HCT116 (cell line): ENCODE data around the gene RXFP3. TPM values are rescaled to one million over a fixed set of nuclear protein-coding genes. Genes with fewer than 3 reads are reported as not detected.

Source experiments
- ATAC-seq: fragments of 200-7000 bp; cut with Tn5 transposase; 2 replicates; pipeline ENCODE4 v1.9.1; 2020; ENCODE audit warnings: mild to moderate bottlenecking, moderate library complexity
- BruUV-seq: library from RNA; stranded (reverse); fragments of 400-500 nt; replicated peaks from 2 replicates; lab custom pipeline; 2021; lab: Mats Ljungman, UMichigan
- CTCF ChIA-PET: fragments of 300-600 bp; sonication (Branson Sonifier 250); formaldehyde crosslinking; loops from one replicate; lab custom pipeline; 2021; ENCODE audit warnings: antibody characterized with exemption; lab: Charles Lee
- POLR2A ChIA-PET: fragments of 300-600, 350-600 bp; sonication (Branson Sonifier 250); formaldehyde crosslinking; loops from one replicate; lab custom pipeline; 2021; ENCODE audit warnings: antibody characterized with exemption; lab: Charles Lee
- RAD21 ChIA-PET, 2 experiments: fragments of 300-600 bp; sonication (Branson Sonifier 250); formaldehyde crosslinking; loops; one replicate each; lab custom pipeline; 2023; ENCODE audit warnings: low total read pairs in 2 of 2; ENCODE audit not compliant: uncharacterized antibody in 2 of 2, unreplicated experiment in 2 of 2, low non-redundant PET in 1 of 2; lab: Charles Lee
- DNase-seq: peaks from one replicate; pipeline ENCODE4 v3.0.0-alpha.2; 2010; ENCODE audit warnings: low read depth, low spot score
- H2AFZ ChIP-seq: fragments of 200-600 bp; shearing (Covaris generic), sonication (generic); 2 replicates; pipeline ENCODE4 v1.6.1; 2017; ENCODE audit warnings: low read depth, mixed run types, mixed read lengths, antibody characterized with exemption, low read length; ENCODE audit not compliant: poor library complexity, severe bottlenecking
- H3K27ac ChIP-seq: 2 replicates; pipeline ENCODE4 v1.5.1; 2012; ENCODE audit warnings: low read depth, low read length
- H3K27me3 ChIP-seq: fragments of 200-600 bp; sonication (generic); 2 replicates; pipeline ENCODE4 v1.6.1; 2016; ENCODE audit warnings: mixed run types, low read length, mixed read lengths; ENCODE audit not compliant: insufficient read depth
- H3K36me3 ChIP-seq, 2 experiments: fragments of 200-500 bp in 1 of 2; fragments of 200-600 bp in 1 of 2; sonication (Bioruptor generic) in 1 of 2; sonication (generic) in 1 of 2; 2 replicates each; pipeline versions ENCODE4 v1.5.1 to v1.6.1; 2014 to 2016; ENCODE audit warnings: low read length in 2 of 2, inconsistent platforms in 1 of 2, mixed read lengths in 1 of 2, mixed run types in 1 of 2; ENCODE audit not compliant: insufficient read depth in 2 of 2, control insufficient read depth in 1 of 2
- H3K4me1 ChIP-seq, 2 experiments: fragments of 200-600 bp in 1 of 2; sonication (generic) in 1 of 2; 2 replicates each; pipeline versions ENCODE4 v1.5.1 to v1.6.1; 2012 to 2017; ENCODE audit warnings: low read length in 2 of 2, inconsistent platforms in 1 of 2, mild to moderate bottlenecking in 1 of 2, mixed read lengths in 1 of 2, mixed run types in 1 of 2, moderate library complexity in 1 of 2; ENCODE audit not compliant: insufficient read depth in 2 of 2, control insufficient read depth in 1 of 2
- H3K4me2 ChIP-seq: fragments of 200-600 bp; sonication (generic); 2 replicates; pipeline ENCODE4 v1.6.1; 2017; ENCODE audit warnings: mixed run types, low read length, mixed read lengths
- H3K4me3 ChIP-seq, 2 experiments: fragments of 200-600 bp in 1 of 2; sonication (generic) in 1 of 2; replicated peaks in 1 of 2; 2 replicates each; pipeline ENCODE4 v1.5.1; 2011 to 2016; ENCODE audit warnings: low read length in 2 of 2, control low read depth in 1 of 2, low read depth in 1 of 2, mild to moderate bottlenecking in 1 of 2, mixed read lengths in 1 of 2, mixed run types in 1 of 2
- H3K79me2 ChIP-seq: fragments of 200-600 bp; sonication (generic); 2 replicates; pipeline ENCODE4 v1.6.1; 2017; ENCODE audit warnings: mild to moderate bottlenecking, mixed run types, low read length, moderate library complexity, mixed read lengths; ENCODE audit not compliant: insufficient read depth
- H3K9ac ChIP-seq: fragments of 200-600 bp; sonication (generic); 2 replicates; pipeline ENCODE4 v1.6.1; 2016; ENCODE audit warnings: low read length, mixed read lengths
- H3K9me2 ChIP-seq: fragments of 200-600 bp; sonication (generic), shearing (Covaris generic); 2 replicates; pipeline ENCODE4 v1.6.1; 2017; ENCODE audit warnings: mixed run types, mild to moderate bottlenecking, moderate library complexity; ENCODE audit not compliant: insufficient read depth
- H3K9me3 ChIP-seq, 2 experiments: fragments of 200-500 bp in 1 of 2; fragments of 200-600 bp in 1 of 2; sonication (Bioruptor generic) in 1 of 2; sonication (generic) in 1 of 2; 2 replicates each; pipeline ENCODE4 v1.6.1; 2014 to 2017; ENCODE audit warnings: low read length in 2 of 2, mixed read lengths in 2 of 2, inconsistent platforms in 1 of 2, low read depth in 1 of 2, mild to moderate bottlenecking in 1 of 2, mixed run types in 1 of 2, moderate library complexity in 1 of 2; ENCODE audit not compliant: control insufficient read depth in 1 of 2, insufficient read depth in 1 of 2
- H4K20me1 ChIP-seq: fragments of 200-600 bp; sonication (generic), shearing (Covaris generic); 2 replicates; pipeline ENCODE4 v1.6.1; 2017; ENCODE audit warnings: mixed run types, mild to moderate bottlenecking, moderate library complexity; ENCODE audit not compliant: insufficient read depth
- CBX3 ChIP-seq: IDR thresholded peaks from 2 replicates; pipeline ENCODE4 v1.6.1; 2012; ENCODE audit warnings: low read depth
- CEBPB ChIP-seq: IDR thresholded peaks from 2 replicates; pipeline ENCODE4 v1.6.1; 2012; ENCODE audit warnings: low read depth
- EGR1 ChIP-seq: IDR thresholded peaks from 2 replicates; pipeline ENCODE4 v1.6.1; 2012; ENCODE audit warnings: low read depth
- POLR2A ChIP-seq: IDR thresholded peaks from 2 replicates; pipeline ENCODE4 v1.7.0; 2011; ENCODE audit warnings: borderline replicate concordance; ENCODE audit not compliant: insufficient read depth, insufficient read length; ENCODE audit errors: extremely low read depth
- RAD21 ChIP-seq: IDR thresholded peaks from 2 replicates; pipeline ENCODE4 v1.6.1; 2012; ENCODE audit warnings: low read depth, mild to moderate bottlenecking
- SP1 ChIP-seq: IDR thresholded peaks from 2 replicates; pipeline ENCODE4 v1.6.1; 2012; ENCODE audit warnings: low read depth
- SRF ChIP-seq: IDR thresholded peaks from 2 replicates; pipeline ENCODE4 v1.6.1; 2012; ENCODE audit warnings: low read depth
- TCF7L2 ChIP-seq: IDR thresholded peaks from 2 replicates; pipeline ENCODE4 v1.7.0; 2011; ENCODE audit warnings: borderline replicate concordance, inconsistent platforms; ENCODE audit not compliant: insufficient read depth, insufficient read length; ENCODE audit errors: extremely low read depth
- ZFX ChIP-seq: fragments of 450-650 bp; IDR thresholded peaks from 2 replicates; pipeline ENCODE4 v1.6.1; 2017
- ZNF274 ChIP-seq: fragments of 200-500 bp; sonication (Bioruptor generic); IDR thresholded peaks from 2 replicates; pipeline ENCODE4 v1.6.1; 2014; ENCODE audit warnings: mild to moderate bottlenecking, low read depth, low read length, inconsistent platforms
- intact Hi-C: fragments of 100-400 bp; cut with micrococcal nuclease; formaldehyde crosslinking; loops from 2 replicates; pipeline ENCODE4 v1.10.0; 2022
- total RNA-seq: library from RNA; stranded (reverse); gene quantifications from one replicate; pipeline ENCODE4 v1.2.1, GENCODE V29; 2021; ENCODE audit not compliant: unreplicated experiment
- TF ChIP-seq, protein P1 (sequence below): IDR thresholded peaks from 2 replicates; pipeline ENCODE4 v1.6.1; 2011; ENCODE audit warnings: mild to moderate bottlenecking, low read length, moderate library complexity; ENCODE audit not compliant: insufficient replicate concordance; ENCODE audit errors: extremely low read depth
- TF ChIP-seq, protein P2 (sequence below): IDR thresholded peaks from 2 replicates; pipeline ENCODE4 v1.6.1; 2012
- TF ChIP-seq, protein P3 (sequence below): IDR thresholded peaks from 2 replicates; pipeline ENCODE4 v1.6.1; 2012; ENCODE audit warnings: low read depth
- TF ChIP-seq, protein P4 (sequence below), 3 experiments: fragments of 200-600 bp in 1 of 3; sonication (generic) in 1 of 3; IDR thresholded peaks in 2 of 3; conservative IDR thresholded peaks in 1 of 3; 2 replicates each; pipeline ENCODE4 v1.5.1; 2012 to 2017; ENCODE audit warnings: low read depth in 2 of 3, low read length in 2 of 3, antibody characterized with exemption in 1 of 3, borderline replicate concordance in 1 of 3, control low read depth in 1 of 3, mild to moderate bottlenecking in 1 of 3, mixed read lengths in 1 of 3, mixed run types in 1 of 3, moderate library complexity in 1 of 3; ENCODE audit not compliant: insufficient read depth in 1 of 3
- TF ChIP-seq, protein P5 (sequence below): IDR thresholded peaks from 2 replicates; pipeline ENCODE4 v1.6.1; 2012

Gene RXFP3
- total RNA-seq, 1 experiment from 2014 or later = not detected

DNA sequence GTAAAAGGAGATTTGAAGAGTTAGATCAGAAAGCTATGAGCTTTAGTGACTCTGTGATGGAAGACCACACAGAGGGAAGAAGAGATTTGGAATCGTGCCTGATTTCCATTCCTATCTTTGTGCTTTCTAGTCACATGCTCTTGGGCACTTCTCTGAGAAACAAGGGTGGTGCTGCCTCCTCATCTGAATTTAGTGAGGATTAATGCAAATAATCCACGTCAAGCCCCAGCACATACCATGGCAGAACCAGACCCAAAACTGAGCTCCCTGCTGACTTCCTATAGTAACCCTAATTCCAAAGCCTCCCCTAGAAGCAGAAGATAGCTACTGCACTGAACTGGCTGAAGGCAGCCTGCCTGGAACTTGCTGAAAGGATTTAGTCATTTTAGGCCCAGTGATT is 30.6 kb downstream of the RXFP3 start:
- Histone ChIP-seq H3K9me3 (no peaks in the 10 kb centered on the region), H3K4me2 (no peak overlapping the region), H3K4me1 (no peaks in the 10 kb centered on the region), H3K9ac (no peak overlapping the region), H3K79me2 (no peaks in the 10 kb centered on the region)
- intact Hi-C loops = no loop called here
- TF ChIP-seq, protein P1, sequence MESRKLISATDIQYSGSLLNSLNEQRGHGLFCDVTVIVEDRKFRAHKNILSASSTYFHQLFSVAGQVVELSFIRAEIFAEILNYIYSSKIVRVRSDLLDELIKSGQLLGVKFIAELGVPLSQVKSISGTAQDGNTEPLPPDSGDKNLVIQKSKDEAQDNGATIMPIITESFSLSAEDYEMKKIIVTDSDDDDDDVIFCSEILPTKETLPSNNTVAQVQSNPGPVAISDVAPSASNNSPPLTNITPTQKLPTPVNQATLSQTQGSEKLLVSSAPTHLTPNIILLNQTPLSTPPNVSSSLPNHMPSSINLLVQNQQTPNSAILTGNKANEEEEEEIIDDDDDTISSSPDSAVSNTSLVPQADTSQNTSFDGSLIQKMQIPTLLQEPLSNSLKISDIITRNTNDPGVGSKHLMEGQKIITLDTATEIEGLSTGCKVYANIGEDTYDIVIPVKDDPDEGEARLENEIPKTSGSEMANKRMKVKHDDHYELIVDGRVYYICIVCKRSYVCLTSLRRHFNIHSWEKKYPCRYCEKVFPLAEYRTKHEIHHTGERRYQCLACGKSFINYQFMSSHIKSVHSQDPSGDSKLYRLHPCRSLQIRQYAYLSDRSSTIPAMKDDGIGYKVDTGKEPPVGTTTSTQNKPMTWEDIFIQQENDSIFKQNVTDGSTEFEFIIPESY = no peak
- TF ChIP-seq, protein P2, sequence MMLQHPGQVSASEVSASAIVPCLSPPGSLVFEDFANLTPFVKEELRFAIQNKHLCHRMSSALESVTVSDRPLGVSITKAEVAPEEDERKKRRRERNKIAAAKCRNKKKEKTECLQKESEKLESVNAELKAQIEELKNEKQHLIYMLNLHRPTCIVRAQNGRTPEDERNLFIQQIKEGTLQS = no peak
- TF ChIP-seq SP1 (no peak), CBX3 (no peak), ZFX (no peak), EGR1 (no peak), CEBPB (no peak), TCF7L2 (no peak), RAD21 (no peak), POLR2A (no peak), SRF (no peak), ZNF274 (no peak)
- TF ChIP-seq, protein P3, sequence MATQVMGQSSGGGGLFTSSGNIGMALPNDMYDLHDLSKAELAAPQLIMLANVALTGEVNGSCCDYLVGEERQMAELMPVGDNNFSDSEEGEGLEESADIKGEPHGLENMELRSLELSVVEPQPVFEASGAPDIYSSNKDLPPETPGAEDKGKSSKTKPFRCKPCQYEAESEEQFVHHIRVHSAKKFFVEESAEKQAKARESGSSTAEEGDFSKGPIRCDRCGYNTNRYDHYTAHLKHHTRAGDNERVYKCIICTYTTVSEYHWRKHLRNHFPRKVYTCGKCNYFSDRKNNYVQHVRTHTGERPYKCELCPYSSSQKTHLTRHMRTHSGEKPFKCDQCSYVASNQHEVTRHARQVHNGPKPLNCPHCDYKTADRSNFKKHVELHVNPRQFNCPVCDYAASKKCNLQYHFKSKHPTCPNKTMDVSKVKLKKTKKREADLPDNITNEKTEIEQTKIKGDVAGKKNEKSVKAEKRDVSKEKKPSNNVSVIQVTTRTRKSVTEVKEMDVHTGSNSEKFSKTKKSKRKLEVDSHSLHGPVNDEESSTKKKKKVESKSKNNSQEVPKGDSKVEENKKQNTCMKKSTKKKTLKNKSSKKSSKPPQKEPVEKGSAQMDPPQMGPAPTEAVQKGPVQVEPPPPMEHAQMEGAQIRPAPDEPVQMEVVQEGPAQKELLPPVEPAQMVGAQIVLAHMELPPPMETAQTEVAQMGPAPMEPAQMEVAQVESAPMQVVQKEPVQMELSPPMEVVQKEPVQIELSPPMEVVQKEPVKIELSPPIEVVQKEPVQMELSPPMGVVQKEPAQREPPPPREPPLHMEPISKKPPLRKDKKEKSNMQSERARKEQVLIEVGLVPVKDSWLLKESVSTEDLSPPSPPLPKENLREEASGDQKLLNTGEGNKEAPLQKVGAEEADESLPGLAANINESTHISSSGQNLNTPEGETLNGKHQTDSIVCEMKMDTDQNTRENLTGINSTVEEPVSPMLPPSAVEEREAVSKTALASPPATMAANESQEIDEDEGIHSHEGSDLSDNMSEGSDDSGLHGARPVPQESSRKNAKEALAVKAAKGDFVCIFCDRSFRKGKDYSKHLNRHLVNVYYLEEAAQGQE = no peak
- TF ChIP-seq, protein P4, sequence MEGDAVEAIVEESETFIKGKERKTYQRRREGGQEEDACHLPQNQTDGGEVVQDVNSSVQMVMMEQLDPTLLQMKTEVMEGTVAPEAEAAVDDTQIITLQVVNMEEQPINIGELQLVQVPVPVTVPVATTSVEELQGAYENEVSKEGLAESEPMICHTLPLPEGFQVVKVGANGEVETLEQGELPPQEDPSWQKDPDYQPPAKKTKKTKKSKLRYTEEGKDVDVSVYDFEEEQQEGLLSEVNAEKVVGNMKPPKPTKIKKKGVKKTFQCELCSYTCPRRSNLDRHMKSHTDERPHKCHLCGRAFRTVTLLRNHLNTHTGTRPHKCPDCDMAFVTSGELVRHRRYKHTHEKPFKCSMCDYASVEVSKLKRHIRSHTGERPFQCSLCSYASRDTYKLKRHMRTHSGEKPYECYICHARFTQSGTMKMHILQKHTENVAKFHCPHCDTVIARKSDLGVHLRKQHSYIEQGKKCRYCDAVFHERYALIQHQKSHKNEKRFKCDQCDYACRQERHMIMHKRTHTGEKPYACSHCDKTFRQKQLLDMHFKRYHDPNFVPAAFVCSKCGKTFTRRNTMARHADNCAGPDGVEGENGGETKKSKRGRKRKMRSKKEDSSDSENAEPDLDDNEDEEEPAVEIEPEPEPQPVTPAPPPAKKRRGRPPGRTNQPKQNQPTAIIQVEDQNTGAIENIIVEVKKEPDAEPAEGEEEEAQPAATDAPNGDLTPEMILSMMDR (IDR thresholded peaks at IDR 0.05 in 2 of 3, conservative IDR thresholded peaks at IDR 0.05 in 1 of 3; ENCODE audit: borderline replicate concordance in 1 of 3, insufficient read depth in 1 of 3, low read depth in 2 of 3, low read length in 2 of 3) = no peak
- TF ChIP-seq, protein P5, sequence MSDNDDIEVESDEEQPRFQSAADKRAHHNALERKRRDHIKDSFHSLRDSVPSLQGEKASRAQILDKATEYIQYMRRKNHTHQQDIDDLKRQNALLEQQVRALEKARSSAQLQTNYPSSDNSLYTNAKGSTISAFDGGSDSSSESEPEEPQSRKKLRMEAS = no peak
- TF ChIP-seq, all 23 proteins: peak for 0
- Histone ChIP-seq H3K36me3 (no peaks in the 10 kb centered on the region), H3K9me2 (no peaks in the 10 kb centered on the region), H3K27ac (no peak overlapping the region), H3K4me3 (no peak overlapping the region), H4K20me1 (no peaks in the 10 kb centered on the region), H2AFZ (no peak overlapping the region), H3K27me3 (peaks cover 14% of the 10 kb centered on the region)
- RAD21 ChIA-PET = no interaction called here
- POLR2A ChIA-PET = no interaction called here
- BruUV-seq = no TSS peak
- CTCF ChIA-PET = interaction anchor here (1.2 kb wide), 1 partner anchor 31 kb away, joined by 4 read pairs; no protein-coding TSS in a partner anchor
- DNase-seq = no peak
- no peak for ATAC-seq
